Islet precursor cell (in vitro differentiated cells): Measurements from ENCODE around the gene ASB16.

Source experiments
- DNase-seq: peaks from one replicate; pipeline ENCODE4 v3.0.0-alpha.2; 2018

The ASB16 gene

GRCh38 chr17:44210342-44211192, 40.1 kb downstream of the ASB16 start:
- DNase-seq = peak; percentile 98

GRCh38 chr17:44211281-44212265, 41.1 kb downstream of the ASB16 start:
- DNase-seq = peak; percentile 52

DNA sequence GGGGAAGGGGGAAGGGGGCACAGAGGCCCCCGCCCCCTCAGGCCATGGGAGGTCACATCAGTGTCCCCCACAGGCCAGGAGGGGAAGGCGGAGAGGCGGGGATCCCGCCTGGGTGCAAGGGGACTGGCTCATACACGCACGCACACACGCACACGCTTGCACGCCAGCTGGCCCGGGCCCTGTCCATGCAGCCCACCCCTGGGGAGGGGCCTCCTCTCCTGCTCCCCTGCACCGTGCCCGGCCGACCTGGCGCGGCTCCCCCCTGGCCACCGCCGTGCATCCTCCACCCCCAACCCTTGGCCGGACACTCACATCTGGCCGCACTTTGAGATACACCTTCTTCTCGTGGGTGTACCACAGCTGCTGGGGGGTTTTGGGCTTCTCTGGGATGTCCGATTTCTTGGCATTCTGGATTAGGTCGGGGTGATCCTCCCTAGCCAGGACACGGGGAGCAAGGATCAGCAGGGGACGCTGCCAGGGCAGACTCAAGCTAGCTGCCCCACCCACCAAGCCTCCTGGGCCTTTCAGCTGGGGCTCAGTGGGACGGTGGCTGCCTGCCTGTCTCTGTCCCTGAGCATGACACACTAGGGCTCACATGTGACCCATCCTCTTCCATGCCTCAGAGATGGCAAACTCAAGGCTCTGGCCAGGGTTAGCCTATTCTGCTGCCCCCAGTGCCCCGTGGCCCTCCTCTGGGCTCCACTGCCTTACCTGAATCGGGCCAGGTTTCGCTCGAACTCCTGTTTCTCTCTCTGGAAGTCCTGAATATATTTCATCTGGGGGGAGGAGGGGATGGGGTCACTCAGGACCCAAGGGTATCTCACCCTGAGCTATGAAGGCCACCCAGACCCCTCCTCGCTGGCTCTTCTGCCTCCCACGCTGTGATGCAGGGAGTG, 42.3 kb downstream of the ASB16 start:
- no peak for DNase-seq

DNA sequence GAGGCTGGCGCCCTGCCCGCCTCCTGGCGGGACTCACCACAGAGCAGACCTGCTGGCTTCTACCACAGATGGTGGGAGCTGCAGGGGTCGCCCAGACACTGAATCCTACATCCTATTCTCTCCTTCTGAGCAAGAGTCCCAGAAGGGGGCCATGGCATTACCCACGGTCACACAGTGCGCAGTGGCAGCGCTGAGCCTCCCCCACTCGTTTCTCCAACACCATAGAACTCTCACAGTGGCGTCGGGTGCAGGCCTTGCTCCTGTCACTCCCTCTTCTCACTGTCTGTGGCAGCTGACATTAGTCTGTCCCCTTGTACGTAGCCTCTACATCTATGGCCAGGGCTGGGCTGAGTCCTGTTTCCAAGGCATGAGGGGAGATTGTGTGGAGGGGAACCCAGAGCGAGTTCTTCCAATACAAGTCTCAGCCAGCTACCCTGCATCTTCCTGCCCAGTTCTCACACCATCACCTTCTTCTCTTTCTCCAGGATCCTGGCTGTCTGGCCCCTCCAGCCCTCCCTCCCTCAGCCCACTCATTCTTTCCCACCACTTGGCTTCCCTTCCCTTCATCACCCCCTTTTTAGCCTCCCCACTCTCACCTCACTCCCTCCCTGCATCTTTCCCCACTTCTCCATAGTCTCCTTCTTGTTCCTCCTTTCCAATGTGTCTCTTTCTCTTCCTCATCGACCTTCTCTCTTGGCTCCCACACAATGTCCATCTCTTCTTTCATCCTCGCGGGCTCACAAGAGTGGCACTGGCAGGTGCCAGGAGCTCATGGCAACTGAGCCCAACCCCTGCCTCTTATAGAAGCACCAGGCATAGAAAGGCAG, 43.1 kb downstream of the ASB16 start:
- no peak for DNase-seq

GRCh38 chr17:44214230-44214494, 43.7 kb downstream of the ASB16 start:
- no peak for DNase-seq

DNA sequence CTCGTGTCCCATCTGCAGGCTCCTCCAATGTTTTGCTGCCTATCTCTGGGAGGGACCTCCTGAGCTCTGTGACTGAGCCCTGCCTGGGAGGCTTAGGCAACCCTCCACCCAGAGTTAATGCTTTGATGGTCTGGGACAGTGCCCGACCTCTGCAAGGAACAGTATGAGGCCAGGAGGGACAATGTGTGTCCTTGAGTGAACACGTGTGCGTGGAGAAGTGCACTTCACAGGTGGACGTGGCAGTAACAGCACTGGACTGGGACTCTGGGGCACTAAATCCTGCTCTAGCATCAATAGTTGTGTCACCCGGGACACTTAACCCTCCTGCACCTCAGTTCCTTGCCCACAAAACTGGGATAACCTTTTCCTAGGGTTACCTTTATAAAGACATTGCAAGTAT, 44.4 kb downstream of the ASB16 start:
- no peak for DNase-seq

- DNase-seq = no peak
Measured at GRCh38 chr17:44216173-44216572, 45.7 kb downstream of the ASB16 start.

GRCh38 chr17:44216694-44217093, 46.2 kb downstream of the ASB16 start:
- DNase-seq = no peak

DNA sequence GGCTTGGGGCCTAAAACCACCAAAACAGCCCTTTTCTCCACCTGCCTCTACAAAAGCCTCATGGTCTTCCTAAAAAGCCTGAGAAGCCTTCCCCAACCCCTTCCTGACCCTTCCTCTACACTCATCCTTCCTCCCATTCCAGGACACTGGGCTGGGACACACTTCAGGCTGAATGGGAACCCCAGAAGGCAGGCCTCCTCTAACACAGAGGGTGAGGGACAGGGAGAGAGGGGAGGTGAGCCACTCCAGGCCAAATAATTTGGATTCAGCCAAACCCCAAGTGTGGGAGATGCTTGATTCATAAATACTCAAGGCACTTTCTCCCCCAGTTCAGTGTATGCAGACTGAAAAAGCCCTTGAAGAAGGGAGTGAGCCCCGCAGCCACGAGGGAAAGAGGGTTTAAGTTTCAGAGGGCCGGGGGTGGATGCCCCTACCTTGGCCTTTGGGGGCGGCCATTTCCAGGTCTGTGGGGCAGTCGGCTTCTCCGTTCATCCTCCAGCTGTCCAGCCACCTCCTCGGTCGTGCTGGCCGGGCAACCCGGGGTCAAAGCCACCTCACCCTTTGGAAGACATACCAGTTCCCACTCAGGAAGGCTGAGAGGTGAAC, 47.3 kb downstream of the ASB16 start:
- no peak for DNase-seq

DNA sequence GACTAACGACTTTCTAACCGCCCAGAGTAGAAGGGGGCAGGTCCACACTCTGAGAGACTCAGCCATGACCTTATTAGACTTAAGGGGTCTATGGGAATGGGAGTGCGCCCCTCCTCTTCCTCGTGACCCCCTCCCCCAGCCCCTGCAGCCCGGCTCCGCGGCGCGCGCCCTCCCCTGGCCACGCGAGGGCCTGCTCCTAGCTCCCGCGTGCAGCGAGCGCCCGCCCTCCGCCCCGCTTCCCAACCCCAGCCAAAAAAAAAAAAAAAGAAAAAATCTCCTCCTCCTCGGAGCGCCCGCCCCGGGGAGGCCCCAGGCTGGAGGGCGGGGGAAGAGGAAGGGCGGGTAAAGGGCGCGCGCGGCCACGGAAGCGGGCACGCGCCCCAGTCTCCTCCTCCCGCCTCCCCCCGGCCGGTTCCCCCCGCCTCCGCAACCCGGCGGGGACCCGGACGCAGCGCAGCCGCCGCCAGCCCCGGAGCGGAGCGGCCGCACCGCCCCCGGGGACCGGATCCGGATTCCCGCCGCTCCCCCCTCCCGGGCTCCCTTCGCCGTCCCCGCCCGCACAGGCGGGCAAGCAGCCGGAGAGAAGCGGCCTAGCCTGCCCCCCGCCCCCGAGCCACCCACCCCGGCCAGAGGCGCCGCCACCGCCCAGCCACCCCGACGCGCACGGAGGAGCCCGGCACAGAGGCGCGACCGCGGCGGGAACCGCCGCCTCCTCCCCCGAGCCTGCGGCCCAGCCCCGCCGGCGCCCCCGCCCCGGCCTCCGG, 48.0 kb downstream of the ASB16 start:
- peak; percentile 92 for DNase-seq

- peak; percentile 82 for DNase-seq
Measured at GRCh38 chr17:44219108-44219615, 48.7 kb downstream of the ASB16 start.

- peak; percentile 86 for DNase-seq
Measured at GRCh38 chr17:44219616-44220212, 49.2 kb downstream of the ASB16 start, which contains the start of gene UBTF. TSS of gene UBTF (minus strand) at chr17:44219675. CDS start at chr17:44218229, 1,446 bp downstream.

- DNase-seq = no peak
Measured at GRCh38 chr17:44220213-44221083, 49.9 kb downstream of the ASB16 start.

- peak; percentile 95 for DNase-seq
Measured at GRCh38 chr17:44221084-44221861, 50.8 kb downstream of the ASB16 start.

DNA sequence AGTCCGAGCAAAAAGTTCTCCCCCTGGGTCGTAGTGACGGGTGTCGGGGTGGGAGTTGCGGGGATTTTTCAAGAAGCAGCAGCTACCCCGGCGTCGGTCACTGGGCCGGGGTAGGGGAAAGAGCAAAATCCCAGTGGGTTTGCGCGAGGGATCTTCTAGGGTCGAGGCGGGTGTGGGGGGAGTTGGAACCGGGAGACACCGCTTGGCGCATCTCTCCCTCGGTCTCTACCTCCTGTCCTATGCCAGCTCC, 51.3 kb downstream of the ASB16 start:
- no peak for DNase-seq

DNA sequence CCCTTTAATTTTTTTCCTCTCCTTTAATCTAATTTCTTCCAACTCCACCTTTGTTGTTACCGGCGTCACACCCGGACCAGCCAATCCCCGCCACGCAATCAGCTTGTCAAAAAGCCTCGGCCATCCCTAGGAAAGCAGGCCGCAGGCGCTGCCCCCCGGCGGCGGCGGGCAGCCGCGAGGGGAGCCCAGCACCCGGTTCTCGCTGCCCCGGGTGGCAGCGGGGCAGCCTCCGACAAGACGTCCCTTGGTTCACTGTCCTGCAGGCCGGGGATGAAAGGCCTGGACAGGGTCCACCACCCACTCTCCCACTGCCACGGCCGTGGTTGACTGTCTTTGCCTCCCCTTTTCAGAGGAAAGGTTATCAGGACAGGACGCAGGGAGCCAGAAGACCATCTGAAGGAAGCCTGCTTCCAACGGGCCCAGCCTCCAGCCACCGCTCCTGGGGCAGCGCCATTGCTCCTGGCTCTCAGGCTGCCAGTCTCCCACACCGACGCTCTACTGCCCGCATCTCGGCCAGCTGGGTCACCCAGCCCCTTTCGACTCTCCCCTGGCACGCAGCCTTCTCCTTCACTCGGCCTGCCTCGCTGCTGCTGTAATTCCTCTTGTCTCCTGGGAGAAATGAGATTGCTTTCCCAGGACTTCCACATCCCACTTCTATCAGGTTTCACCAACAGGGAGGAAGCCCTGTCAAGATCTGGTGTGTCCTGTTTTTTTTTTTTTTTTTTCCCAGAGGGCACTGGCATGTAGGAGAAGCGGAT, 51.8 kb downstream of the ASB16 start:
- DNase-seq = peak; percentile 88

DNA sequence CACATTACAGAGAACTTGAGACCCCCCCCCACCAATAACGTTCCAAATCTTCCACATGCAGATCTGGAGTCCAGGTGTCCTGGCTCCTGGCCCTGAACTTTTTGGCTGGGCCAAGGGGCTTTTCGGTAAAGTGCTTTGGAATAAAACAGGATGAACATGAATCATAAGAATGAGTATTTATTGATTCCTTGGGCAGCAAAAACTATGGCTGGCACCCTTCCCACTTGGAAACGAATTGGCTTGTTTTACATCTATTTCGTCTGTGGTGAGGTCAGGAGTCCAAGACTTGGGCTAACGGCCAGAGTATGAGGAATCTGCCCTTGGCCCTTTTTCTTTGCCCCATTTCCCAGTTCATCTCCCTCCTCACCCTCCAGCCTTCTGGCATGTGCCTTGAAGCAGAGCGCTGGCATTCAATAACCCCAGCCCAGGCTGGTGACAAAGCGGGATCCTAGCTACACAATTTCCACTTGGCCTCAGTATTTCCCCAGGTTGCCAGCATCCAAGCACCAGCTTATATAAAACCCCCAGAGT, 53.1 kb downstream of the ASB16 start:
- DNase-seq = no peak
